ENCODE data around the gene PLEKHA1.

- TF ChIP-seq CTCF (IDR thresholded peaks at IDR 0.05; ENCODE audit: low read depth, low read length, missing input control) (no peak), SP1 (IDR thresholded peaks at IDR 0.05) (no peak), JUND (IDR thresholded peaks at IDR 0.05) (no peak), YY1 (IDR thresholded peaks at IDR 0.05) (no peak), HNF4A (conservative IDR thresholded peaks at IDR 0.05) (no peak)
Observed at GRCh38 chr10:122375679-122376160, 1.2 kb downstream of the PLEKHA1 start.

All from liver (tissue), 3 donors.